Activated CD4-positive, CD25-positive, alpha-beta regulatory T cell treated with anti-CD3 and anti-CD28 coated beads, Interleukin-2, amount 50 U/mL, for 16 hours (primary cell): ENCODE results near the gene SRPK2.

ENCODE experiments used
- DNase-seq: peaks from one replicate; pipeline ENCODE4 v3.0.0-alpha.2; 2020; ENCODE audit warnings: low read depth, low spot score

The SRPK2 gene

GRCh38 chr7:105191331-105191730, 197.4 kb downstream of the SRPK2 start:
- no peak for DNase-seq

GRCh38 chr7:105189859-105190492, 198.7 kb downstream of the SRPK2 start:
- DNase-seq = no peak

GRCh38 chr7:105188201-105188600, 200.5 kb downstream of the SRPK2 start:
- no peak for DNase-seq

- DNase-seq = no peak
Measured at GRCh38 chr7:105187302-105188169, 201.2 kb downstream of the SRPK2 start.

- DNase-seq = no peak
Measured at GRCh38 chr7:105185290-105186010, 203.3 kb downstream of the SRPK2 start.

GRCh38 chr7:105180002-105180401, 208.7 kb downstream of the SRPK2 start:
- no peak for DNase-seq

- DNase-seq = no peak
Measured at GRCh38 chr7:105178928-105179541, 209.7 kb downstream of the SRPK2 start.

- DNase-seq = no peak
Measured at GRCh38 chr7:105178177-105178576, 210.5 kb downstream of the SRPK2 start.

GRCh38 chr7:105177026-105177425, 211.7 kb downstream of the SRPK2 start:
- no peak for DNase-seq

GRCh38 chr7:105173586-105173985, 215.1 kb downstream of the SRPK2 start:
- DNase-seq = no peak

GRCh38 chr7:105164751-105165150, 224.0 kb downstream of the SRPK2 start:
- no peak for DNase-seq

GRCh38 chr7:105163718-105164117, 225.0 kb downstream of the SRPK2 start:
- DNase-seq = no peak

- DNase-seq = no peak
Measured at GRCh38 chr7:105161366-105161765, 227.4 kb downstream of the SRPK2 start.

- no peak for DNase-seq
Measured at GRCh38 chr7:105157278-105157677, 231.4 kb downstream of the SRPK2 start.

- DNase-seq = no peak
Measured at GRCh38 chr7:105156731-105157130, 232.0 kb downstream of the SRPK2 start.

- no peak for DNase-seq
Measured at GRCh38 chr7:105154084-105154483, 234.6 kb downstream of the SRPK2 start.

GRCh38 chr7:105153531-105153930, 235.2 kb downstream of the SRPK2 start:
- DNase-seq = no peak

GRCh38 chr7:105151152-105151551, 237.6 kb downstream of the SRPK2 start:
- no peak for DNase-seq

- no peak for DNase-seq
Measured at GRCh38 chr7:105149827-105150226, 238.9 kb downstream of the SRPK2 start.

- no peak for DNase-seq
Measured at GRCh38 chr7:105141068-105141467, 247.7 kb downstream of the SRPK2 start.

- no peak for DNase-seq
Measured at GRCh38 chr7:105139381-105139780, 249.3 kb downstream of the SRPK2 start.

GRCh38 chr7:105137898-105138297, 250.8 kb downstream of the SRPK2 start:
- DNase-seq = no peak
